GM12864 (cell line): ENCODE results near the gene NPY4R.
"Not testable (repeated sequence)": the region's sequence is repeated elsewhere in the genome, so short reads cannot be mapped to it uniquely, and the experiment has no call there.

ENCODE experiments used
- DNase-seq: peaks from one replicate; pipeline ENCODE4 v3.0.0-alpha.2; 2011; ENCODE audit warnings: low read depth
- H3K4me3 ChIP-seq: 2 replicates; pipeline ENCODE4 v1.5.1; 2011; ENCODE audit warnings: mild to moderate bottlenecking, low read depth, low read length, control low read depth
- TF ChIP-seq, protein P1 (sequence below): IDR thresholded peaks from 2 replicates; pipeline ENCODE4 v1.5.1; 2011; ENCODE audit warnings: low read depth, mild to moderate bottlenecking, moderate library complexity, low read length, control low read depth, inconsistent platforms; ENCODE audit errors: missing control alignments

NPY4R gene, protein sequence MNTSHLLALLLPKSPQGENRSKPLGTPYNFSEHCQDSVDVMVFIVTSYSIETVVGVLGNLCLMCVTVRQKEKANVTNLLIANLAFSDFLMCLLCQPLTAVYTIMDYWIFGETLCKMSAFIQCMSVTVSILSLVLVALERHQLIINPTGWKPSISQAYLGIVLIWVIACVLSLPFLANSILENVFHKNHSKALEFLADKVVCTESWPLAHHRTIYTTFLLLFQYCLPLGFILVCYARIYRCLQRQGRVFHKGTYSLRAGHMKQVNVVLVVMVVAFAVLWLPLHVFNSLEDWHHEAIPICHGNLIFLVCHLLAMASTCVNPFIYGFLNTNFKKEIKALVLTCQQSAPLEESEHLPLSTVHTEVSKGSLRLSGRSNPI

DNA sequence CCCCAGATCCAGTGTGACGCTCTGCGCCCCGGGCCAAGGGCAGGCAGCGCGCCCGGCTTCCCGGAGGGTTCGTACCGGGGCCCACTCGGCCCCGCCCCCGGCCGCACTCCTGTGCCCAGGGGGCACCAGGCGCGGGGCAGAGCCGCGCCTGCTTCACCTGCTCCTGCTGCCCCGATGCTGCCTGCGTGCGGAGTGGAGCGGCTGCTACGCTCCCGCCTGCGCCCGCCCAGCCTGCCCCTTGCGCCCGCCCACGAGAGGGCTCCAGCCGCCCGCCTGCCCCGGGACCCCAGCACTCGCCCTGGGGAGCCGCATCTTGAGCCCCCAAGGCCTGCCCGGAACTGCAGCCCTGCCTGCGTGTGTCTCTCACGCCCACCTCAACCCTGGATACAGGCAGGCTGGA is at the start of gene NPY4R:
NPY4R (minus strand) TSS at position 194 of the 400 bp plus-strand sequence. CDS start 3,323 bp downstream, outside the sequence.
- not testable (repeated sequence) for DNase-seq, H3K4me3 ChIP-seq

DNA sequence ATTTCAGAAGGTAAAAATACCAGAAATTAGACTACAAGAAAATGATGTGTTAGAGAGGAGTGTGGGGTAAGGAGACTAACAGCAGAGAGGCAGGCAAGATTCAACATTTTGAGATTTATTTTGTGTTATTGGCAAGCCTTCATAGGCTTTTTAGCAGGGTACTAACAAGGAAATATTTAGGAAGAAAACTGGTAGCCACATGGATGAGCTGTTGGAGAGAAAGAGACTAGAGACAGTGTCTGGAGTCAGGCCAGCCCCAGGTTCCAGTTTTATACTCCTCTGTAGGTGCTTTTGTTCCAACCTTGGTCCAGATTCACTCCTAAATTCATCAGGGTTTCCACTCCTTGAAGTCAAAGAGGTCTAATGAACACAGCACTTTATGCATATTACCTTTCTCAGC is 49.6 kb upstream of the NPY4R start:
- no peak for DNase-seq
- no peak overlapping the region for H3K4me3 ChIP-seq
- TF ChIP-seq, protein P1, sequence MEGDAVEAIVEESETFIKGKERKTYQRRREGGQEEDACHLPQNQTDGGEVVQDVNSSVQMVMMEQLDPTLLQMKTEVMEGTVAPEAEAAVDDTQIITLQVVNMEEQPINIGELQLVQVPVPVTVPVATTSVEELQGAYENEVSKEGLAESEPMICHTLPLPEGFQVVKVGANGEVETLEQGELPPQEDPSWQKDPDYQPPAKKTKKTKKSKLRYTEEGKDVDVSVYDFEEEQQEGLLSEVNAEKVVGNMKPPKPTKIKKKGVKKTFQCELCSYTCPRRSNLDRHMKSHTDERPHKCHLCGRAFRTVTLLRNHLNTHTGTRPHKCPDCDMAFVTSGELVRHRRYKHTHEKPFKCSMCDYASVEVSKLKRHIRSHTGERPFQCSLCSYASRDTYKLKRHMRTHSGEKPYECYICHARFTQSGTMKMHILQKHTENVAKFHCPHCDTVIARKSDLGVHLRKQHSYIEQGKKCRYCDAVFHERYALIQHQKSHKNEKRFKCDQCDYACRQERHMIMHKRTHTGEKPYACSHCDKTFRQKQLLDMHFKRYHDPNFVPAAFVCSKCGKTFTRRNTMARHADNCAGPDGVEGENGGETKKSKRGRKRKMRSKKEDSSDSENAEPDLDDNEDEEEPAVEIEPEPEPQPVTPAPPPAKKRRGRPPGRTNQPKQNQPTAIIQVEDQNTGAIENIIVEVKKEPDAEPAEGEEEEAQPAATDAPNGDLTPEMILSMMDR: no peak

DNA sequence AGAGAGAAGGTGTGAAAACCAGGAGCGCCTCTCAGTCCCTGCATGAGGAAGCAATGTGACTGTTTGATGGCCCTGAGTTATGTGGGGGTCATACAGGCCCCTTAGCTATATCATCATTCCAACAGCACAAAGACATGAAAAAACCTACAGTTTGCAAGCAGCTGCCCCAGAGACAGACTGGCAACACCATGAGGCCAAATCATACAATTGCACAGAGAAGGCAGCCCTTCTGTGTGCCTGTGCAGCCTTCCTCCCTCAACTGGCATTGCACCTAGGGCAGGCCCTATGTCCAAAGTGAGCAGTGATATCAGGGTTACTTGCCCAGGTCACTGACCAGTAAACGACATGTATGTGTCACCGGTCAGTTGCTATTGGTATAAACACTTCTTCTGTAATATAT is 49.1 kb upstream of the NPY4R start:
- TF ChIP-seq, protein P1: no peak
- no peak overlapping the region for H3K4me3 ChIP-seq
- DNase-seq: no peak

DNA sequence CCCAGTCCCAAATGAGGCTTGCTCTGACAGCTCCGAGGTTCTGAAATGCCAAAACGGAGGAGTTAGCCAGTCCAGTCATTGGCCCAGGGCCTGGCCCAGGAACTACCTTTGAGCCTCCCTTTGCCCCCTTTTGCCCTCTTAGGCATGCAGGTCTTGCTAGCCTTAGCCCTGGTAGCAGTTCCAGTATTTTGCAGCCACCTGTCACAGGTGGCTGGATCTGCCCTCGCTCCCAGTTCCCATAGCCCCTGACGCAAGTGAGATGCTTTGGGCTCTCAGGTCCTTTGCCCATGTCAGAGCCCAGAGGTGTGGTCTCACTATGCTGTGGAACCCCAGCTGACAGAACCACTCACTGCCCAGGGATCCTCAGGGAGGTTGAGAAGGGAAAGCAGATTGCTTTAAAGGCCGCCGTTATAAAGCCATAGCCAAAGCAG is 48.7 kb upstream of the NPY4R start:
- no peak for DNase-seq
- no peak overlapping the region for H3K4me3 ChIP-seq
- TF ChIP-seq, protein P1: no peak

DNA sequence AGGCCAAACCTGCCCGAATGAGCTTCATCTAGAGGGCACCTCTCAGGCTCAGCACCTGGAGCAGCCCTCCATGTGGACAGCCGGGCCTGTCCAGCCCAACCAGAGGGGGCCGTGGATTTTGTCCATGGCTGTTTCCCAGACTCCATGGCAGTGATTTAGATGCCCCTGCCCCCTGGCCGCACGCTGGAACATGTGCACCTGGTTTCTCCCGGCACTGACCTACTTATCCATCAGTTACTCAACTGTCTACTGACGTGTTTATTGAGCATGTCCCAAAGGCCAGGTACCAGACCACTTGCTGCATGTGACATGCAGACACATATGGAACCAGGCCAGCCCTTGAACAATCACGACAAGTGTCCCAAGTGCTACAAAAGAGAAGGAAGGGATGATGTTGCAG is 47.6 kb upstream of the NPY4R start:
- not testable (repeated sequence) for H3K4me3 ChIP-seq, DNase-seq

DNA sequence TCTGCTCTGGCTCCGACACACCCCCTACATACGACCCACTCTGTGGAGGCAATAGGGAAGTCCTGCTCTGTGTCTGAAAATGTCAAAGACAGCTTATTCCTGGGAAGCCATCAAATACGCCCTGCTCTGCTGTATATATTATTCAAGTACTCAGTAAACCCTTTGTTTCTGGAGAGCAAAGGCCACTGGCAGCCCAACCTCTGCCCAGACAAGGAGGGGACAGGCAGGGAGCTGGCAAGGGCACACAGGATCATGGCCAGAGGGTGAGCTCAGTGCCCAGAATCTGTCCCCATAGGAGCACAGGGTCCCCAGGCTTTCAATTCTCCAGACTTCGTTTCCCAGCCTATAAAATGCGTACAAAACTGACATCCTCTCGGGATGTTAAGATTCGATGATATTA is 47.0 kb upstream of the NPY4R start:
- H3K4me3 ChIP-seq, DNase-seq: not testable (repeated sequence)

DNA sequence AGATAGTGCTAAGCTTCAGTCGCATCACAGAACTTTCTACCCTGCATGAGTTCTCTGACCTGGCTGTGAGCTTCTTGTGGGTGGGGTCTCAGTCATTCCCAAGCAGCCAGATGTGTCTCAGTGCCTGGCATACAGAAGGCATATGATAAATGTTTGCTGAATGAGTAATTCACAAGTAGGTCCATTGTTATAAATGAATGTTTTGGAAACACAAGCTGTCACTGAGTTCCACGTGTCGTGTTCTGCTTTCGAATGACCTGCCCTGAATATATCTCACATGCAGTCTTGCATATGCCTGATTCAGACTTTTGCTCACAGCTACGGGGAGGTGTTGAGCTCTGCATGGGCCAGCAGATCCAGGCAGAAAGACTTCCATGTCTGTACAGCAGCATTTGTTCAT is 46.2 kb upstream of the NPY4R start:
- not testable (repeated sequence) for H3K4me3 ChIP-seq, DNase-seq

DNA sequence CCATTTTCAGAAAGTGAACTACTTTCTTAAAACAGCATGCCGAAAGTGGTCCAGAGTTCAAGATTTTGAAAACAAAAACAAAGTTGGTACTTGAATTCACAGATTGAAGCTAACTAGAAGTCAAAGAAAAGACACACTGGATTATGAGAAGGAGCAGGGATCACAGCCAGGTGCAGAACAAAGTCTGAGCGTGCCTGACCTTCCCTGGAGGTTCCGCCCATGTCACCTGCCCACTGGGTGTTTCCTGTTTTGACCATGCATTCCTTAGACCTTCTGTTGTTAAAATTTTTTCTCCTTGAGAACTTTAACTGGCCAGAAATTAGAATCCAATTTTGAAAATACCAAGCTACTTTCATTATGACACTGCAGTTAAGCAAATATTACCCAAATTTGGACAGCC is 34.2 kb upstream of the NPY4R start:
- not testable (repeated sequence) for DNase-seq, H3K4me3 ChIP-seq

DNA sequence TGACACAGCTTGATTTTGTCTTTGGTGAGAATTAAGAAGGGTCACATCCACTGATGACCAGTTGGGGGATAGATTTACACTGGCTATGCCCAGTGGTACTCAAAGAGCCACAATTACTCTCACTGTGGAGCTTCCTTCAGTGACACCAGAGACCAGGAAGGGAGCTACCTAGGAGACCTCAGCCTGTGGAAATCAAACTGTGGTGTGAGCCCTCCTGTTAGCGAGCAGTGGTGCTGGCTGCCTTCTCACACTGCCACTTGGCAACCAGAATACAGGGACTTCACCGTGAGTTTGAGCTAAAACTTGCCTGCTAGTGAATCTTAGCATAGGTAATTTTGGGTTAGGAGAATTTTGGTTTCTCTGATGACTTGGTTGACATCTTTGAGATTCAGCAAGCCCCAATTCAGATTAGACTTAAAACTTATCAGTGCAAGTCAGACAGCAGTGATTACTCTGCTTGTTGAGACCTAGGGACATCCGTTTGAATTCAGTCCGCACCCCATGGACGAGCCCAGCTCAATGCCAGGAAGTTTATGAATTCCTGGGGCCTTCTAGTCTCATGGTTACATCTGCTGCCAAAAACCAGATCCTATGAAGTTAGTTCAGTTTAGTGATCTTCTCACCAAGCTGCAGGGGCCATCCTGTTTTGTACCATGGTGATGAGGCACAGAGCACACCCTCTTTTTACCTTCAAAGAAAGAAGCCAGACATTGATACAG is 33.4 kb upstream of the NPY4R start:
- not testable (repeated sequence) for H3K4me3 ChIP-seq, DNase-seq

DNA sequence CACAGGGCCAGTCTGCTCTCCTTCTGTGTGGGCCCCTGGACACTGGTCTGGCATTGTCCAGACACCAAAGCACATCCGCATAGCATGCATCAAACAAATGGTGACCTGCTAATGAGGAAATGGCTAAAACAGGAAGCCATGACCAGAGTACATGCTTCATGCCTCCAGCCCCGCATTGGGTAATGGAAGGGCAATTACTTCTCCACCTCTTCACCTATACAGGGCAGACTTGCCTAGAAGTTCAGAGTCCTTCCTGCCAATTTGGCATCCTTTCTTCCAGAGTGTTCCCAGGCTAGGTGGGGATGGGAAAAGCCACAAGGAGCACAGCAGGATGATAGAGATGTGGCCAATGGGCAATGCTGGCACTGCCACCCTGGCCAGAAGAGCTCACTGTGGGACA is 32.1 kb upstream of the NPY4R start:
- not testable (repeated sequence) for DNase-seq, H3K4me3 ChIP-seq

DNA sequence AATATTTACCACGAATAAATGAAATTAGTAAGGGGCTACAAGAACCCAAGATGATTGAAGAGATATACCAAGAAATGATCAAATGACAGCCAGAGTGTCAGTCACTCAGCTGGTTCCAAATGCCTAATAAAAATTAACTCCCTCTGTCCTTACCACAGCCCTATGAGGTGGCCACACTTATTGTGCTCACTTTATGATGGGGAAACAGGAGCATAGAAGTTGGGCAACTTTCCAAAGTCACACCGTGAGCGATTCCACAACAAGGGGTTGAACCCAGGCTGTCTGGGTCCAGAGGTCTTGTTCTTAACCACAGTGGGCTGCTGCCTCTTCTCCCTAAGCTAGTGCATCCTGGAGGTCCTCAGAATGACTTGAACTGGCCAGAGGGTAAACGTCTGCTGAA is 31.6 kb upstream of the NPY4R start:
- not testable (repeated sequence) for DNase-seq, H3K4me3 ChIP-seq

DNA sequence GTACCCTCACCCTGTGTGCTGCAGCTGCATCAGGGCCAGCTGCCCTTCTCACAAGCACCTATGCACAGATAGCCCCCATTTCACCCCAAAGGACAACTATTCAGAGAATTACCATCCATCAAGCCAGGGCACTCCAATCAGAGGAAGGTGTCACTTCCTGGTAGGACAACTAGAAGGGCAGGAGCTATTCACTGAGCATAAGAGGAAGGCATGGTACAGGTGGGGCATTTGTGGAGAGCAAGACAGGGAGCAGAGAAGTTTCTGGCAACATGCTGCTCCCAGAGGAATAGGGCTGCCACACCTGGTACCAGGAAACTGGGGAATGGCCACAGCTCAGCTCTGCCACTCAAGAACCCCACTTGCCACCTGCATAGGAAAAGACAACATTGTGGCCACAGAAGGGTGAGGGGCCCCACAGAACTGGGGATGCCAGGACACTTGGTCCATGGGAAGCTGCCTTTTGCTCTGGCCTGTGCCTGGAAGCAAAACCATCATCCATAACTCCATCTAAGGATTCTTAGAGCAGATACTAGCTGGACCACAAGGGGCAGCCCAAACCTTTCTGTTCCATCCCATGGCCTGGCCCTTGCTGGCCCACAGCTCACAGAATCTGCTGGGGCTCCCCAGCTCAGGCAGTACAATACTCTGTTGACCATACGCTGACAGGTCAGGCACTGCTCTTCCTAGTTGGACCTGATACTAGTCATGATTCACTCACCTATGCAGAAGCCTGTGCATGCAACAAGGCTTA is 25.8 kb upstream of the NPY4R start:
- DNase-seq, H3K4me3 ChIP-seq: not testable (repeated sequence)

DNA sequence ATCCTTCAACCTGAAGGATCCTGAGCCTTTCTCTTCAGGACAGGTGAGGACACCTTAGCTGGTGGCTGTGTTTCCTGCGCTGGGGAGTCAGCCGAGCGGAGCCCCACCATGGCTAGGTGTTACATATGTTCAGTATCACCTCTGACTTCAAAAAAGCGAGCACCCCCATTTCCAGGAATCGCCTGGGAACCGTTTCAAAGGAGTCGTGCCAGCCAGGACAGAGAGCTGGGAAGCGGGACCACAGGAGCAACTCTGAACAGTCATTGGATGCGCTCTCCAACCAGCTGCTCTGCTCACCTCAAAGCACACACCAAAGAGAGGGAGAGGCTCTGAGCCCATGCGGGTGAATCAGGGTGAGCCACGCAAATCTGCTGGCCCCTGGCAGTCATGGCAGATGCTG is 24.5 kb upstream of the NPY4R start:
- not testable (repeated sequence) for H3K4me3 ChIP-seq, DNase-seq

DNA sequence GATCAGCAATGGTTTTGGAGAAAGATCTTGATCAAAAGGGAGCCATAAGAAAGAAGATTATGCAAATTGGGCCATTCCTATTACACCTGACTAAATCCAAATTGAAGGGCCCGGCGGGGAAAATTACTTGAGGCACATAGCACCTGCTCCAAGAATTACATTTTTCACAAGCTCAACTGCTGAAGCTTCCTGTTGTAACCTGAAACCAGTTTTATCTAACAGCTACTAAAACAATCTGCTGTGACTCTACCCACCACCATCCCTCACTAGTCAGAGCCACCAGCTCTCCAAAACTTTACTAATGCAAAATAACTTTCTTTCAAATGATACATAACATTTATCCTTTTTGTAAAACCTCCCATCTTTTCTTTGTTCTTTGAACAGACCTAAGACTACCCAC is 20.7 kb upstream of the NPY4R start:
- not testable (repeated sequence) for DNase-seq, H3K4me3 ChIP-seq

DNA sequence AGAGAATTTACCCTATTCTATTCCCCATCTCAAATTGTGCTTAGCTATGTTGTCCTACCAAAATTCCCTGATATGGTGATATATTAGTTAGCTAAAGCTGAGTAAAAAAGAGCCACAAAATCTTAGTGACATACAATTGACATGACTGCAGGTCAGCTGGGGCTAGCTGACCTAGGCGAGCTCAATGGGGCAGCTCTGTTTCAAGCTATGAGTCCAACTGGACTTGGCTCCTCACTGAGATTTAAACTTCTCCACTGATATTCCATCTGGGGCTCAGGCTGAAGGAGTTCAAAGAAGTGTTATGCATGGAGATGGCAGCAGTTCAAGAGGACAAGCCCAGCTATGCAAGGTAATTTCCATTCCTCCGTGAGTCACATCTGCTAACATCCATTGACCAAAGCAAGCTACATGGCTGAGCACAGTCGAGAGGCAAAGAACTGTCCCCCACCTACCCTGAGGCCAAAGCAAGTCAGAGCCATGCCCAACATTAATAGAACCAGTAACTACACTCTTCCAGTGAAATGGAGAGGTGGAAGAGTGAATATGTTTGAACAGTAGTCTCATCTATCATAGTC is 9.1 kb upstream of the NPY4R start:
- DNase-seq, H3K4me3 ChIP-seq: not testable (repeated sequence)
